GM18867 (cell line): ENCODE results near the gene PHETA2.

Experiments
- ATAC-seq: cut with Tn5 transposase; IDR thresholded peaks from one replicate; pipeline ENCODE4 v1.9.1; 2021; ENCODE audit warnings: mild to moderate bottlenecking, moderate library complexity; ENCODE audit not compliant: unreplicated experiment

Gene PHETA2

GRCh38 chr22:42074132-42074811, at the start of gene PHETA2:
TSS of gene PHETA2 (plus strand) at chr22:42074248. CDS start at chr22:42077294, 3,046 bp downstream.
- ATAC-seq, result no peak

GRCh38 chr22:42025421-42025820, 48.6 kb upstream of the PHETA2 start:
- no peak for ATAC-seq

GRCh38 chr22:42026705-42027104, 47.3 kb upstream of the PHETA2 start:
- ATAC-seq, result no peak

GRCh38 chr22:42033263-42034181, 40.5 kb upstream of the PHETA2 start:
- ATAC-seq, result no peak

- no peak for ATAC-seq
Measured at GRCh38 chr22:42035256-42035655, 38.8 kb upstream of the PHETA2 start.

- ATAC-seq, result no peak
Measured at GRCh38 chr22:42039271-42039670, 34.8 kb upstream of the PHETA2 start.

- ATAC-seq, result no peak
Measured at GRCh38 chr22:42041784-42042183, 32.3 kb upstream of the PHETA2 start.

- ATAC-seq, result no peak
Measured at GRCh38 chr22:42050641-42051180, 23.3 kb upstream of the PHETA2 start.

GRCh38 chr22:42052765-42053164, 21.3 kb upstream of the PHETA2 start:
- ATAC-seq, result no peak

GRCh38 chr22:42056757-42057511, 17.1 kb upstream of the PHETA2 start:
- ATAC-seq, result no peak

- no peak for ATAC-seq
Measured at GRCh38 chr22:42060489-42060888, 13.6 kb upstream of the PHETA2 start.

GRCh38 chr22:42061041-42061440, 13.0 kb upstream of the PHETA2 start:
- ATAC-seq, result no peak

GRCh38 chr22:42062506-42063170, 11.4 kb upstream of the PHETA2 start:
- ATAC-seq, result no peak

GRCh38 chr22:42064629-42065028, 9.4 kb upstream of the PHETA2 start:
- no peak for ATAC-seq

GRCh38 chr22:42065438-42066125, 8.5 kb upstream of the PHETA2 start:
- ATAC-seq, result no peak

GRCh38 chr22:42066126-42066761, 7.8 kb upstream of the PHETA2 start:
- no peak for ATAC-seq

GRCh38 chr22:42066937-42067336, 7.1 kb upstream of the PHETA2 start:
- ATAC-seq, result no peak

GRCh38 chr22:42067671-42068251, 6.3 kb upstream of the PHETA2 start:
- ATAC-seq, result no peak

- no peak for ATAC-seq
Measured at GRCh38 chr22:42068291-42068690, 5.8 kb upstream of the PHETA2 start.
